ENCODE results near the gene RAB31.

RAB31 gene

DNA sequence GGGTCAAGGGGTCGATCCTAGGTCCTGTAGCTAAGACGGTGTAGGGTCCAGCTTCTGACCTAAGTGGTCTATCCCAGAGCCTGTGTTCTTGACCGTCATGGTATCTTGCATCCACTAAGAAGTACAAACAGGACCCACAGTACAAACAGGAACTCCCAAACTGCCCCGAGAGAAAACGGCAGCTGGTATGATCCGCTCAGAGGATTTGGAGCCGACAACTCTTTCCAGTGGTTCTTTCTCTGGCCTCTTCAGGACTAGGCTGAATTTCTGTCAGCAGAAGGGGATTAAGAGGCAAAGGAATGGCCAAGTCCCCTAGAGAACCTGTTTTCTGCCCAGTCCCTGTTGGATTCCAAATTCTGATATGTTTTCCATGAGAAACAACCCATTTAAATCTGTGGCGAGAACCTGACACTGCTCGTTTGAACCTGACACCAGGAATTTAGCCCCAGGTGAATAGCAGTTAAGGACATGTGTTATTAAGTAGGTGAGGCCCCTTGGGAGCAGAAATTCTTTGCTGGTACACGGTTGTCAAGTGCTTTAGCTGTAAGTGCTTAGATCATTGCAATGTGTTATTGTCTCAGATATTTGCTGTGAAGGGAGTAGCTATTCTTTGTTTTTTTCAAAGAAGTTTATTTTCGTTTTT, 127.1 kb downstream of the RAB31 start:
- TF ChIP-seq GATA2 (IDR thresholded peaks at IDR 0.05; ENCODE audit: low read depth, low read length) = no peak
- TF ChIP-seq GATA3 (IDR thresholded peaks at IDR 0.05; ENCODE audit: low read depth, low read length) = no peak

- no peak for TF ChIP-seq GATA3 (IDR thresholded peaks at IDR 0.05; ENCODE audit: low read depth, low read length)
- no peak for TF ChIP-seq GATA2 (IDR thresholded peaks at IDR 0.05; ENCODE audit: low read depth, low read length)
Measured at GRCh38 chr18:9835825-9836224, 127.7 kb downstream of the RAB31 start.

- TF ChIP-seq GATA3 (IDR thresholded peaks at IDR 0.05; ENCODE audit: low read depth, low read length) (no peak), GATA2 (IDR thresholded peaks at IDR 0.05; ENCODE audit: low read depth, low read length) (no peak)
Measured at GRCh38 chr18:9838144-9838877, 130.2 kb downstream of the RAB31 start.

- TF ChIP-seq GATA2 (IDR thresholded peaks at IDR 0.05; ENCODE audit: low read depth, low read length) = no peak
- TF ChIP-seq GATA3 (IDR thresholded peaks at IDR 0.05; ENCODE audit: low read depth, low read length) = no peak
Measured at GRCh38 chr18:9839211-9839610, 131.1 kb downstream of the RAB31 start.

- no peak for TF ChIP-seq GATA2 (IDR thresholded peaks at IDR 0.05; ENCODE audit: low read depth, low read length)
- no peak for TF ChIP-seq GATA3 (IDR thresholded peaks at IDR 0.05; ENCODE audit: low read depth, low read length)
Measured at GRCh38 chr18:9839853-9840252, 131.8 kb downstream of the RAB31 start.

GRCh38 chr18:9841752-9842151, 133.7 kb downstream of the RAB31 start:
- TF ChIP-seq GATA3 (IDR thresholded peaks at IDR 0.05; ENCODE audit: low read depth, low read length) (no peak), GATA2 (IDR thresholded peaks at IDR 0.05; ENCODE audit: low read depth, low read length) (no peak)

GRCh38 chr18:9842448-9842847, 134.3 kb downstream of the RAB31 start:
- TF ChIP-seq GATA2 (IDR thresholded peaks at IDR 0.05; ENCODE audit: low read depth, low read length) (no peak), GATA3 (IDR thresholded peaks at IDR 0.05; ENCODE audit: low read depth, low read length) (no peak)

- TF ChIP-seq GATA2 (IDR thresholded peaks at IDR 0.05; ENCODE audit: low read depth, low read length) (no peak), GATA3 (IDR thresholded peaks at IDR 0.05; ENCODE audit: low read depth, low read length) (no peak)
Measured at GRCh38 chr18:9845256-9845655, 137.2 kb downstream of the RAB31 start.

DNA sequence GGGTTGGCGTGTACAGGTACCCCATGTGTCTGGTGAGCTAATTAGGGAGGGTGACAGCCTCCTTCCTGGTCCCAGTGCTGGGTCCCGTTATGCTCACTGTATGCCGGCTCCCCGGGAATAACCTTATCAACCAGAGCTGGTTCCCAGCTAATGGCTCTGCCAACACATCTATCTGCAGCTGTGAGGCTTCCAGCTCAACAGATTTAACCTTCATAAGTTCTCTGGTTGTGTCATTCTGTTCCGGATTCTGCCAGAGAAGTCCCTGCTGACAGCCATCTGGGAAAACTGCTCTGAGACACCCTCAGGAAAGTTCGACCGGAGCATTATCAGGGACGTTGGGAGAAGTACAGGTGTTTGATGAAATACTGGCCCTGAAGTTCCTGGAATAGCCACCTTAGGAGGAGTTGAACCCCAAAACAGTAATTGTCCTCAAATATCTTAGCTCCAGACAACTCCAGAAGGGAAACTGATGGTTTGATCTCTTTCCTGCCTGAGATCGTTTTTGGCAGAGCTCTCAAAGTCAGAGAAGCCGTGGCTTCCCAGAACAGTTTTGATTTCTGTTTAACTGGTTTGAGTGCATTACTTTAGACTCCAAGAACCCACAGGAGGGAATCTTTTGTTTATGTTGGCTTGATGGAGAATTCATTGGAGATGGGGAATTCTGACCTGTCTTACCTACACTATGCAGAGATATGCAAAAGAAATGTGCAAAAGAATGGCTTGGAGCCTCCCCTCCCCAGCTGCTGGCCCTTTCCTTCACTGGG, 138.2 kb downstream of the RAB31 start:
- no peak for TF ChIP-seq GATA2 (IDR thresholded peaks at IDR 0.05; ENCODE audit: low read depth, low read length)

GRCh38 chr18:9848170-9848879, 140.2 kb downstream of the RAB31 start:
- no peak for TF ChIP-seq GATA3 (IDR thresholded peaks at IDR 0.05; ENCODE audit: low read depth, low read length)
- no peak for TF ChIP-seq GATA2 (IDR thresholded peaks at IDR 0.05; ENCODE audit: low read depth, low read length)

DNA sequence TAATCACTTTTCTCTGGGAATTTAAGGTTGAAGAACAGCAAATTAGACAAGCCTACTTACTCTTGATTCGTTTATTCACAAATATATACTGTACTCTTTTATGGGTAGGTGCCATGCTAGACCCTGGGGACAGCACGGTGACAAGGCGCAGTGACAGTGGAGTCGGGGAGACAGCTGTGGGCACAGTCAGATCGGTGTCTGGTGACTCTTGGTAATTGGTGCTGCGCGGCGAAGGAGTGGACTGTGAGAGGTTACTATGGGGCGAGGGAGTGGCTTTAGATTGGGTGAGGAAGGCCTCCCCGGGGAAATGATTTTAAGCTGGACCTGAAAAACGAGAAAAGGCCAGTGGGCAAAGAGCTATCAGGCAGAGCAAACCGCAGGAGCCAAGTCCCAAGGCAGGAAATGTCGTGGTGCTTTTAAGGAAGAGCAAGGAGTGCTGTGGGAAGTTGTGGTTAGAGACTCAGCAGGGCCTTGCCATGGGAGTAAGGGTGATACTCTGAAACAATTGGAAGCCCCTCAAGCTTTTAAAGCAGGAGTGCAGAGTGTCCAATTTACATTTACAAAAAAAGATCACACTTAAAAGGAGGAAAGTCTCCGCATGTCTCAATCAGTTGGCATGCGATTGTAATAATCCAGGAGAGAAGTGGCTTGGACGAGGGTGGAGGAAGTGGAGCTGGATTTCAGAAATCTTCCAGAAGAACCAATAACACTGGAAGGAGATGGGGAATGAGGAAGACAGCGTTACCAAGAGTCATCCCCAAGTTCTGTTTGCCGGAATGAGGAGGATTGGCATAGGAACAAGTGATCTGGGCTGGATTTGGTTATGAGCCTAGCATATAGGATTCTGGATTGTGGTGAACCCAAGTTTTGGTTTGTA, 141.5 kb downstream of the RAB31 start:
- TF ChIP-seq GATA3 (IDR thresholded peaks at IDR 0.05; ENCODE audit: low read depth, low read length) (no peak), GATA2 (IDR thresholded peaks at IDR 0.05; ENCODE audit: low read depth, low read length) (no peak)

DNA sequence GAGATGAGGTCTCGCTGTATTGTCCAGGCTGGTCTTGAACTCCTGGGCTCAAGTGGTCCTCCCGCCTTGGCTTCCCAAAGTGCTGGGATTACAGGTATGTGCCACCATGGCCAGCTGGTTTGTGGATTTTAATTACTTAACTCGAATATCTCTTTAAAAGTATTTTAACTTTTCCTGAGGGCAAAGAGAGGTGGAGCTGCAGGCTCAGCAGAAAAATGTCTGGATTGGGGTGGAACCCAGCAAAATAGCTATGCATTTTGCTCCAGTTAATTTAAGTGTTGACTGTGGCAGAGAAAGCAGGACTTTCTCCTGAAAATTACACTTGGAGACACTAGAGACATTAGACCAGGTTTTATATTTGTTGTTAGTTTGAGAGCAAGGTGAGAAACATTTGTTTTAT, 142.2 kb downstream of the RAB31 start:
- TF ChIP-seq GATA2 (IDR thresholded peaks at IDR 0.05; ENCODE audit: low read depth, low read length) (no peak), GATA3 (IDR thresholded peaks at IDR 0.05; ENCODE audit: low read depth, low read length) (no peak)

DNA sequence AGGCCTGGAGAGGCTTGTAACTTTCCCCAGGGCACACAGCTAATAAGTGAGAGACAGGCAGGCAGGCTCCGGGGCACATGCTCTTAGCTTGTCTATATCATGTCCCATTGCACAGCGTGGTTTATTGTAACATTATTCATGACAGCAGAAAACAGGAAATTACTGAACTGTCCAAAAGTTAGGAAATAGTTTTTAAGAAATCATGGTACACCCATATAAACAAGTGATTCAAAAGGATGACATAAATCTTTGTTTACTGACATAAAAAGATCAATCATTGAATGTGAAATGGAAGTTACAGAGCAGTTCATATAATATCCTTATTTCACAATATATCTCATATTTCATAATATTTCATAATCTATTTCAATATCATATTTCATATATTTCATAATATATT, 143.4 kb downstream of the RAB31 start:
- TF ChIP-seq GATA3 (IDR thresholded peaks at IDR 0.05; ENCODE audit: low read depth, low read length) = no peak
- no peak for TF ChIP-seq GATA2 (IDR thresholded peaks at IDR 0.05; ENCODE audit: low read depth, low read length)
